Raji (cell line): ENCODE data around the gene TBL1X.

ENCODE experiments used
- POLR2A ChIP-seq: IDR thresholded peaks from 2 replicates; pipeline ENCODE4 v1.6.1; 2011; ENCODE audit warnings: low read depth, low read length, control low read depth; ENCODE audit not compliant: insufficient read depth

Gene TBL1X

DNA sequence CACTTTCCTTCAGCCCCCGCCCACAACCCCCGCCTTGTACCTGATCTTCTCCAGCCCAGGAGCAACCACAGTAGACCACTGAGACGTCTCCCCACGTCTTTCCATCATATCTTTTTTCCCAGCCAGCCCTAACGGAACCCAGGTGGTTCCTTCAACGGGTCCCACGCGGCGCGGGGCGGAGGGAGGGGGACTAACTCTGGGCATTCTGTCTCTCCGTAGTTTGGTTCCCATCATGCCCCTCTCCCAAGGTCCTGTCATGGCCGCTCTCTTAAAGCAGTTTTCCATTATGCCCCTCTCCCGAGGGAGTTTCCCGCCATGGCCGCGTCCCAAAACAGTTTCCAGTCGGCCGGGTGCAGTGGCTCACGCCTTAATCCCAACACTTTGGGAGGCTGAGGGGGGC is 21.5 kb upstream of the TBL1X start:
- no peak for TF ChIP-seq POLR2A

DNA sequence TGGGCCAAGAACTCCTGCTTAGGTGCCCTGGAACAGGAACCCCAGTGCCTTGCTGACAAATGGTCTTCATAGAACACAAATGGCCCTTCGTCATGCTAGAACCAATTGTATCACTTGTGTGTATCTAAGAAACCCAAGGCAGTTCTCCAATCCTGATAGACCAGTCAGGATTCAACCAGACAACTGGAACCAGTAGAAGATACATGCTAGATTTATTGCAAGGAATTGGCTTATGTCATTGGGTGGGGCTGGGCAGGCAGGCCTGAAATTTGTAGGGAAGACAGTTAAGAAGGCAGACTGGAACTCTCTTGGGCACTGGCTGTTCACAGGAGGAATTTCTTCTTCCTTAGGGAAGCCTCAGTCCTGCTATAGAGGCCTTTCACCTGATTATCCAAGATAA is 17.0 kb upstream of the TBL1X start:
- TF ChIP-seq POLR2A, result no peak

DNA sequence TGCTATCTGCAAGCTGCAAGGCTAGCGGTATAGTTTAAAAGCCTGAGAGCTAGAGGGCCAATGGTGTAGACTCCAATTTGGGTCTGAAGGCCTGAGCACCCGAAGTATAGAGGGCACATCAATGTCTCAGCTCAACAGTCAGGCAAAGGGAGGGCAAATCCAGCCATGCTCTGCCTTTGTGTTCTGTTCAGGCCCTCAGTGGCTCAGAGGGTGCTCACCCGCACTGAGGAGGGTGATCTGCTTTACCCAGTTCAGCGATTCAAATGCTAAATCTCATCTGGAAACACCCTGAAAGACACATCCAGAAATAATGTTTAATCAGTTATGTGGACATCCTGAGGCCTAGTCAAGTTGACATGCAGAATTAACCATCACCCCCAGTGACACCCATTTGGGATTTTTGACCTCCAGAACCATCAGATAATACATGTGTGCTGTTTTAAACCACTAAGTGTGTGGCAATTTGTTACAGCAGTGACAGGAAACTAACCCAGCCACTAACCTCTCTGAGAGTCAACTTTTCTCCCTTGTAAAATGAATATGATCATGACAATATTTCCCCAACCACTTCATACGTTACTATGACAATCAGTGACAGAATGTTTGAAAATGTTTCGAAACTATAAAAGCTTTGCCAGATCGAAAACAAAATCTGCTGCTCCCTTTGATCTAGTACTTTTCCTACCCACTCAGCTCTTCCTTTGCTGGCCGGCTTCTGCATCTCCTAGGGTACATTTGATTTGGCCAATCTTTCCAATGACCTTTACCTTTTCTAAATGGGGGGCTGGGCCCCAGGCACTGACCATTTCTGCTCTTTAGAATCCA is 8.4 kb upstream of the TBL1X start:
- no peak for TF ChIP-seq POLR2A

DNA sequence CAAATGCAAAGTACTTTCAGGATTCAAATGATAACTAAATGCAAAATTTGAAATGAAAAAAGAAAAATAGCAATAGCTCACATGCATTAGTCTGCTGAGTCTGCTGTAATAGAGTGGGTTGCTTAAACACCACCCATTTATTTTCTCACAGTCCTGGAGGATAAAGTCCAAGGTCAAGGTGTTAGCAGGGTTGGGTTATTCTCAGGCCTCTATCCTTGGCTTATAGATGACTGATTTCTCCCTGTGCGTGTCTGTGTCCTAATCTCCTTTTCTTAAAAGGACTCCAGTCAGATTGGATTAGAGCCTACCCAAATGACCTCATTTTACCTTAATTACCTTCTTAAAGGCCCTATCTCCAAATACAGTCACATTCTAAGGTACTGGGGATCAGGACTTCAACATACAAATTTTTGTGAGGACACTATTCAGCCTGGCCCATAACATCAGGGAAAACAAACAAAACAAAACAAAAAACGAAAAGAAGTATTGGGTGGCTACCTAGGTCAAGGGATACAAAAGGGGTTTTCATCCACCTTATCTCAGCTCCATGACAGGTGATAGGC is 6.3 kb upstream of the TBL1X start:
- no peak for TF ChIP-seq POLR2A

DNA sequence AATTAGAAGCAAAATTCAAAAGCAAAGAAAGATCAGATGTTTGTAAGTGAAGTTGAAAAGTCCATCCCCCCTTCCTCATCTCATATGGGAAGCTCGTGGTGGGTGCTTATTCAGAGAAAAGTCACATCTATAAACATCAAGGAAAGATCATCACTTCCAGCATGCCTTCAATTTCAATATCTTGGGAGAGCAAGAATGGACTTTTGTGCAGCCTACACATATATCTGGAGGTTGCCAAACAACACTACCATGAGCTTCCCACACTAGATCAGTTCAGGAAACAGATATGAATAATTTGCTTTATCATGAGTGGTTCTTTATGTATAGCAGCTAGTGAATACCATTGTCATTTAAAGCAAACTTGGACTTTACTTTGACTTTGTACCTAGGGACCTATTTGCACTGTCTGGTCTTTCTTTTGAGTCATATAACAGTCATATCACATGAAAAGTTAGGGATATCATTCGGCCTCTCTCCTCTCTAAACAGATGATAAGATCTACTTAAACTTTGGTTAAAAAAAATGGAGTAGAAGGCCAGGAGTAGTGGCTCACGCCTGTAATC is 5.6 kb upstream of the TBL1X start:
- no peak for TF ChIP-seq POLR2A

- no peak for TF ChIP-seq POLR2A
These were observed 3.8 kb upstream of the TBL1X start for GRCh38 chrX:9461087-9461486.

DNA sequence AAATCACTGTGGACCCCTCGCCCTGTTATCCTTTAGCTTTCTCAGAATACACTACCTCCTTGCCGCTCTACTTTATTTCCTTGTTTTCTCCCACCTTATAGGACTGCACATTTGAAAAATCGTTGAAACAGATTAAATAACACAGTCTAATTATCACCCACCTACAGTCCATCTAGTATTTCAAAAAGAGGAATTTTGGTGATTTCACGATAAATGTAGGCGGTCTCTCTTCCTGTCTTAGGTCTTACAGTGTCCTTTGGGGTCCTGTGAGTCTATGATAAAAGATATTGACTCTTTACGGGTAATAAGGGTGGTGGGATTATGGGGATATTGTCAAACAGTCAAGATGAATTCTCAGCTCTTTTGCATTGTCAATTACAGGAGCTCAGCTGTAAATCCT is 2.4 kb upstream of the TBL1X start:
- no peak for TF ChIP-seq POLR2A

GRCh38 chrX:9465380-9466123 is 694 bp downstream of the TBL1X start:
- TF ChIP-seq POLR2A, result no peak

GRCh38 chrX:9466124-9466495 is 1.3 kb downstream of the TBL1X start:
- TF ChIP-seq POLR2A, result no peak

GRCh38 chrX:9466736-9467135 is 1.9 kb downstream of the TBL1X start:
- TF ChIP-seq POLR2A, result no peak

DNA sequence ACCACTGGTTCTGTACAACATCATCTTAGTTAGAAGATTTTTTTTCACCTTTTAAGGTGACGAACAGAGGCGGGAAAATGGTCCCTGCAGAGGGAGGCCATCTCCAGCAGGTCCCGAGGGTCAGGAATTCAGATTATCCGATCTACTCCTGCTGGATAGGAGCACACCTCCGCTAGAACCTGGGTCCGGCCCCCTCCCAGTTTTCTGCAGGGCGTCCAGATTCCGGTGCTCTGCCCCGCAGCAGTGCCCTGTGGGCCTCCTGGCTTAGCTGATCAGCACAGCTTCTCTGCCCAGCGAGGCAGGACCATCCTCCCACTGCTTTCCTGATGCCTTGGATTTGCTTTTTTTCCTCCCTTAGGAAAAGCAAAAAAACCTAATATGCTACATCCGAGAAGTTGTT is 2.3 kb downstream of the TBL1X start:
- TF ChIP-seq POLR2A, result no peak

- no peak for TF ChIP-seq POLR2A
These were observed 2.9 kb downstream of the TBL1X start for GRCh38 chrX:9467751-9468150.

DNA sequence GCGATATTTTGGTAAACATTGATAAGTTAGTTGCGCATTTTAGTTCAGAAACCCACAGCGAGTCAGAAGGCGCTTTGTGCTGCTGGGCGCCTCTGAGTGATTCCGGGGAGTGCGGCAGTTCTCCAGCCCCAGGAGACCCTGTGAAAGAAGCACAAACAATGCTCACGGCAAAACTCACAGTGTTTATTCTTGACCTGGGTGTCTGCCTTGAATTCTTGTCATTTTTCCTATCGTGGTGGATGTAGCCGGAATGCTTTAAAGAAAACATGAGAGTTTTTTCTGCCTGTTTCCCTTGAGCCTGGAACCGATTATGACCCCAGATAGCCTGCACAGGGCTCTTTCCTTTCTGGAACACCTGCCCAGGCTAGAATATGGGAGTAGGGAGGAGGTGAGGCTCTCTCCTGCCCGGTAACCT is 6.7 kb downstream of the TBL1X start:
- no peak for TF ChIP-seq POLR2A

DNA sequence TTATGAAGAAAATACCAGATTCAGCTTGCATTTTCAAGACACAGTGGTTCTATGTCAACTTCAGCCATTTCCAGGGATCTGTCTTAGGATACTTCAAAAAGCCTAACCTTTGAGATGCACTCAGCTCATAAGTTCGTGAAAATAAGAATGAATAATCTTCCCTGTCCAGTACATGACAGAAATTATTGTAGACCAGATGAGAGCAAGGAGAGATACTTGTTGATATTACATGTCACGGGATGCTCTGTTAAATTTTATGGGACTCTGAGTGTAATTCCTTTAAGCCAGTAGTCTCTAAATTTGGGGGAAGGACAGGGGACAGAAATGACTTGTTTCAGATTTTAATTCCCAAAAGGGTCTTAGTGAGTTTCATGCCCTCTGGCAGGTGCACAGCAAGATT is 8.8 kb downstream of the TBL1X start:
- TF ChIP-seq POLR2A, result no peak

- no peak for TF ChIP-seq POLR2A
These were observed 11.1 kb downstream of the TBL1X start for GRCh38 chrX:9475984-9476383.
